ENCODE data around the gene ASPN.

- TF ChIP-seq EZH2phosphoT487 (IDR thresholded peaks at IDR 0.05; ENCODE audit: insufficient read depth, low read depth) (no peak), EZH2 (IDR thresholded peaks at IDR 0.05; ENCODE audit: insufficient read depth, poor library complexity, severe bottlenecking) (no peak)
These were observed 6.6 kb upstream of the ASPN start for GRCh38 chr9:92488681-92489550.

All from GM23248 (cell line).